Skeletal muscle satellite cell (primary cell): ENCODE measurements around the gene SERINC5.
"Not testable (repeated sequence)": the region's sequence is repeated elsewhere in the genome, so short reads cannot be mapped to it uniquely, and the experiment has no call there.

Source experiments
- H3K27me3 ChIP-seq: 2 replicates; pipeline ENCODE4 v1.7.0; 2013; ENCODE audit warnings: low read length; ENCODE audit not compliant: control insufficient read depth, insufficient read depth
- H3K36me3 ChIP-seq: 2 replicates; pipeline ENCODE4 v1.7.0; 2013; ENCODE audit warnings: mild to moderate bottlenecking, control low read depth, low read length; ENCODE audit not compliant: insufficient read depth
- H3K4me1 ChIP-seq: 2 replicates; pipeline ENCODE4 v1.7.0; 2013; ENCODE audit warnings: low read length; ENCODE audit not compliant: control insufficient read depth, insufficient read depth
- H3K4me2 ChIP-seq: 2 replicates; pipeline ENCODE4 v1.7.0; 2013; ENCODE audit warnings: mild to moderate bottlenecking, low read length
- H3K4me3 ChIP-seq: 2 replicates; pipeline ENCODE4 v1.7.0; 2013; ENCODE audit warnings: low read length
- H3K9ac ChIP-seq: 2 replicates; pipeline ENCODE4 v1.7.0; 2013; ENCODE audit warnings: mild to moderate bottlenecking, low read depth, low read length, moderate library complexity
- H3K9me3 ChIP-seq: replicated peaks from 2 replicates; pipeline ENCODE4 v1.7.0; 2013; ENCODE audit warnings: mild to moderate bottlenecking, control low read depth, low read length

The SERINC5 gene

GRCh38 chr5:80143491-80143890 is 112.4 kb downstream of the SERINC5 start:
- peaks cover 5% of the 10 kb centered on the region for H3K36me3 ChIP-seq
- H3K4me2 ChIP-seq, result no peak overlapping the region

DNA sequence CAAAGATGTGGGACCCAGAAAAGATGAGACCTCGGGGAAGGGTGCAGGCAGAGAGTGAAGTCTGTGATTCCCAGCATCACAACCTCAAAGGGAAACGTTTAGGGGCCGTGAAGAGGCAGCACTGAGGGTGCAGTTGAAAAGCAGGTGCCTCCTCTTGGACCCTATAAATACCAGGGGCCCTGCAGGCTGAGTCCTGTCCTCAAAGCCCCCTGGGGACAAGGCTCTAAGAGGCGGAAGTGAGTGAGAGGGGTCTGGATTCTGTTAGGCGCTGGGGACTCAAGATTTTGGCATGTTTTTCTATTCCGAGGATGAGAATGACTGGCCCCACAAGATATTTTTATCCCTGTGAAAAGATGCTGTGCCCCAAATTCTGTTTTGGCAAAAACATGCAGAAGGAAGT is 112.9 kb downstream of the SERINC5 start:
- Histone ChIP-seq H3K36me3 (peaks cover 5% of the 10 kb centered on the region), H3K27me3 (no peaks in the 10 kb centered on the region), H3K4me1 (no peaks in the 10 kb centered on the region), H3K4me3 (no peak overlapping the region), H3K9ac (no peak overlapping the region), H3K9me3 (no peaks in the 10 kb centered on the region), H3K4me2 (no peak overlapping the region)

More at GRCh38 chr5:80143491-80143890, 112.4 kb downstream of the SERINC5 start:
- no peak overlapping the region for H3K4me3 ChIP-seq
- no peak overlapping the region for H3K9ac ChIP-seq
- no peaks in the 10 kb centered on the region for H3K27me3 ChIP-seq
- no peaks in the 10 kb centered on the region for H3K4me1 ChIP-seq
- no peaks in the 10 kb centered on the region for H3K9me3 ChIP-seq

DNA sequence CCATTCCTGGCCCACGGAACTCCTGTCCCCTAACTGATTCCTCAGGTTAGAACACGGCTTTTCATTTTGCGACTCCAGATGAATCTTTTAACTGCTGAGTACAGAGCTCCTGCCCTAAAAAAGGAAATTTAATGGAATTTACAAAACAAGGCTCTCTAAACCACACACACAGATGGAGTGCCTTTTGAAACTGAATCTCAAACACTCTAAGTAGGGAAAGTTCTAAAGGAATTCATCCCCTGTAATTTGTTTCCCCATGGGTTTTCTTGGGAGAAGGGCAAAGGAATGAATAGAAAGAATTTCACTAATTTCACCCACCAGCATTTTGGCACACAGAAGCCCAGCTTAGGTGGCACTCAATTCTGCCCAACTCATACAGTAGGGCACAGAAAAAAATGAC is 114.2 kb downstream of the SERINC5 start:
- H3K27me3 ChIP-seq, result no peaks in the 10 kb centered on the region
- no peak overlapping the region for H3K9ac ChIP-seq
- no peaks in the 10 kb centered on the region for H3K9me3 ChIP-seq
- peaks cover 5% of the 10 kb centered on the region for H3K36me3 ChIP-seq
- H3K4me3 ChIP-seq, result no peak overlapping the region
- H3K4me2 ChIP-seq, result no peak overlapping the region
- H3K4me1 ChIP-seq, result no peaks in the 10 kb centered on the region

GRCh38 chr5:80141147-80141671 is 114.6 kb downstream of the SERINC5 start:
- no peak overlapping the region for H3K9ac ChIP-seq

DNA sequence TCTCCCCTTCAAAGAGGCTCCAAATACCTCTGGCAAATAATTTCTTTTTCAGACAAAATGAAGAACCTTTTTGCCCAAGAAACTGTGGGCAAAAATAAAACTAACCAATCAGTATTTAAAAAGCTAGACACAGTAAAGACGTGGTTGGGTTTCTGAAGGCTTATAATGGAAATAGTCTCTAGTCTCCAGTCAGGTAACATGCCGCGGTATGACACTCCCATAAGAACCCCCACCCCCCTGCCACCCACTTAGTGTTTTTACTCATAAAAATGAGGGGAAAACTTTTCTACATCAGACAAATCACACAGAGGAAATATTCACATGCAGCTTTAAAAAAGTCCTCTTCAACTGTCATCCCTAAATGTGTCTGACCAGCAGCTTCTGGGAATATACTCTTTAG is 115.4 kb downstream of the SERINC5 start:
- Histone ChIP-seq H3K4me1 (no peaks in the 10 kb centered on the region), H3K36me3 (peaks cover 5% of the 10 kb centered on the region)

More at GRCh38 chr5:80141147-80141671, 114.6 kb downstream of the SERINC5 start:
- no peak overlapping the region for H3K4me3 ChIP-seq
- H3K9me3 ChIP-seq, result no peaks in the 10 kb centered on the region
- H3K27me3 ChIP-seq, result no peaks in the 10 kb centered on the region
- peaks cover 5% of the 10 kb centered on the region for H3K36me3 ChIP-seq
- no peak overlapping the region for H3K4me2 ChIP-seq
- no peaks in the 10 kb centered on the region for H3K4me1 ChIP-seq

DNA sequence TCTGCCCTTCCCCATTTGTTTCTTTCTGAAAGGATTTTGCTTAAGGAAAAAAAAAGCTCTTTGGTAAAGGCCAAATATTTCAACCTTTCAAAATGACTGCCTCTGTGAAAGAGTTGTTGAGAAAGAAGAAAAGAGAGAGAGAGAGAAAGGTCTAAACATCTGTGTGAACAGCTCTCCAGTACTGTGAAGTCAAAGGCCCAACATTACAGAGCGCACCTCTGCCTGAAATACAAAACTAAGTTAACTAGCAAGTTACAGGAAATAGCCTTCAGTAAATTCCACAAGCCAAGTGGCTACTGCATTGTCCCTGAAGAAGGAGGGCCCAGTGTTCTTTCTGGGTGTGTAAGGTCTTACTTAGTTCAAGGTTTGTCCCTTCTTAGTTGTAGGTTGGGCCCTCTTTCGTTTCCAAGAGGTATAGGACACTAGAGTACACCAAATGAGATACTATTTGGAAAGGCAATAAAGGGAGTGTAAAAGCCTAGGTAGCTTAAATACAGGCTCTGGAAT is 116.3 kb downstream of the SERINC5 start:
- Histone ChIP-seq H3K4me2 (no peak overlapping the region), H3K4me1 (no peaks in the 10 kb centered on the region), H3K36me3 (peaks cover 2% of the 10 kb centered on the region), H3K27me3 (no peaks in the 10 kb centered on the region), H3K4me3 (no peak overlapping the region), H3K9ac (no peak overlapping the region), H3K9me3 (no peaks in the 10 kb centered on the region)

More for the DNA sequence above, 115.4 kb downstream of the SERINC5 start:
- H3K27me3 ChIP-seq, result no peaks in the 10 kb centered on the region
- H3K9ac ChIP-seq, result no peak overlapping the region
- no peaks in the 10 kb centered on the region for H3K9me3 ChIP-seq
- H3K4me2 ChIP-seq, result no peak overlapping the region
- H3K4me3 ChIP-seq, result no peak overlapping the region

DNA sequence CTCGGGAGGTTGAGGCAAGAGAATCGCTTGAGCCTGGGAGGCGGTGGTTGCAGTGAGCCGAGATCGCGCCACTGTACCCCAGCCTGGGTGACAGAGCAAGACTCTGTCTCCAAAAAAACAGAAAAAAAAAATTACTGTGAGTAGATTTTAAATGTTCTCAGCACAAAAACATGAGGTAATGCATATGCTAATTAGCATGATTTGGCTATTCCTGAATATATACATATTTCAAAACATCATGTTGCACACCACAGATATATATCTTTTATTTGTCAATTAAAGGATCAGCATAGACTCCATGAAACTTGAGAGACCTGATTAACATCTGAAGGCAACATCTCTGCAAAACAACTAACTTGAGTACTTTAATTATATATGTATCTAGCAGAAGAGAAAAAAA is 117.4 kb downstream of the SERINC5 start:
- no peaks in the 10 kb centered on the region for H3K27me3 ChIP-seq
- no peaks in the 10 kb centered on the region for H3K36me3 ChIP-seq
- no peaks in the 10 kb centered on the region for H3K9me3 ChIP-seq
- H3K4me3 ChIP-seq, result no peak overlapping the region
- H3K4me1 ChIP-seq, result no peaks in the 10 kb centered on the region
- H3K4me2 ChIP-seq, result no peak overlapping the region
- no peak overlapping the region for H3K9ac ChIP-seq

- not testable (repeated sequence) for H3K9ac ChIP-seq, H3K9me3 ChIP-seq, H3K4me2 ChIP-seq, H3K4me1 ChIP-seq, H3K4me3 ChIP-seq, H3K27me3 ChIP-seq, H3K36me3 ChIP-seq
Measured at GRCh38 chr5:80136798-80137197, 119.0 kb downstream of the SERINC5 start.

- Histone ChIP-seq H3K4me3 (no peak overlapping the region), H3K4me2 (no peak overlapping the region), H3K9ac (no peak overlapping the region), H3K36me3 (no peaks in the 10 kb centered on the region), H3K4me1 (no peaks in the 10 kb centered on the region), H3K9me3 (no peaks in the 10 kb centered on the region), H3K27me3 (no peaks in the 10 kb centered on the region)
Measured at GRCh38 chr5:80134876-80135275, 121.0 kb downstream of the SERINC5 start.

GRCh38 chr5:80129146-80129545 is 126.7 kb downstream of the SERINC5 start:
- H3K4me1 ChIP-seq, result peaks cover 15% of the 10 kb centered on the region
- no peaks in the 10 kb centered on the region for H3K9me3 ChIP-seq
- no peak overlapping the region for H3K4me2 ChIP-seq
- H3K36me3 ChIP-seq, result no peaks in the 10 kb centered on the region
- H3K27me3 ChIP-seq, result no peaks in the 10 kb centered on the region
- no peak overlapping the region for H3K9ac ChIP-seq
- H3K4me3 ChIP-seq, result no peak overlapping the region

- Histone ChIP-seq H3K27me3 (no peaks in the 10 kb centered on the region), H3K4me1 (peaks cover 15% of the 10 kb centered on the region), H3K4me2 (no peak overlapping the region)
Measured at GRCh38 chr5:80128141-80128540, 127.7 kb downstream of the SERINC5 start.

GRCh38 chr5:80127116-80127552 is 128.7 kb downstream of the SERINC5 start:
- Histone ChIP-seq H3K4me1 (peaks cover 15% of the 10 kb centered on the region), H3K9me3 (no peaks in the 10 kb centered on the region), H3K4me2 (no peak overlapping the region), H3K9ac (no peak overlapping the region), H3K4me3 (no peak overlapping the region), H3K27me3 (no peaks in the 10 kb centered on the region), H3K36me3 (no peaks in the 10 kb centered on the region)

More at GRCh38 chr5:80128141-80128540, 127.7 kb downstream of the SERINC5 start:
- Histone ChIP-seq H3K4me3 (no peak overlapping the region), H3K36me3 (no peaks in the 10 kb centered on the region), H3K9ac (no peak overlapping the region), H3K9me3 (no peaks in the 10 kb centered on the region)
